Measurements from ENCODE around the gene ZNF365. TPM values are rescaled to one million over a fixed set of nuclear protein-coding genes. Genes with fewer than 3 reads are reported as not detected.

Gene ZNF365
- total and polyA plus RNA-seq, 7 experiments from 2014 or later = 0.08 to 2.9 (median 0.28) TPM; not detected in 3

GRCh38 chr10:62333988-62334682, 40.0 kb upstream of the ZNF365 start:
- Mint-ChIP-seq H3K4me3 (no peak overlapping the region), H3K27me3 (peaks cover 0 to 17% (median 12%) of the 10 kb centered on the region in 5 donors), H3K36me3 (peaks cover 0 to 5% (median 2%) of the 10 kb centered on the region in 5 donors), H3K27ac (no peak overlapping the region), H3K9me3 (peaks cover 3 to 17% (median 12%) of the 10 kb centered on the region in 11 donors), H3K4me1 (no peaks in the 10 kb centered on the region)
- Histone ChIP-seq H3K9me3 (ENCODE audit: control insufficient read depth in 2 of 3, low read length in 3 of 3) (no peaks in the 10 kb centered on the region), H3K27me3 (ENCODE audit: control insufficient read depth in 2 of 2, insufficient read depth in 2 of 2, low read length in 2 of 2) (no peaks in the 10 kb centered on the region), H3K4me3 (ENCODE audit: low read length) (no peak overlapping the region), H3K36me3 (ENCODE audit: control insufficient read depth in 2 of 3, insufficient read depth in 3 of 3, low read length in 3 of 3) (no peaks in the 10 kb centered on the region), H3K27ac (ENCODE audit: low read depth, low read length) (no peak overlapping the region), H3K4me1 (ENCODE audit: control insufficient read depth in 2 of 2, insufficient read depth in 2 of 2, low read length in 2 of 2) (no peaks in the 10 kb centered on the region)
- intact Hi-C loops (cut with micrococcal nuclease) = no loop called here
- no peak for DNase-seq
- ChIA-PET POLR2A (no interaction called here), CTCF (interaction anchor here (0.7 kb wide), 1 partner anchor 435 kb away, joined by 3 read pairs; no protein-coding TSS in a partner anchor)
- no peak for ATAC-seq

- H3K4me1 ChIP-seq (ENCODE audit: control insufficient read depth in 2 of 2, insufficient read depth in 2 of 2, low read length in 2 of 2) = no peaks in the 10 kb centered on the region
- no peak overlapping the region for H3K27ac Mint-ChIP-seq
- no peak for ATAC-seq
- H3K27ac ChIP-seq (ENCODE audit: low read depth, low read length) = no peak overlapping the region
- intact Hi-C loops (cut with micrococcal nuclease) = no loop called here
- H3K27me3 Mint-ChIP-seq = peaks cover 0 to 18% (median 9%) of the 10 kb centered on the region in 5 donors
- H3K4me3 ChIP-seq (ENCODE audit: low read length) = no peak overlapping the region
- H3K4me3 Mint-ChIP-seq = no peak overlapping the region
- H3K36me3 Mint-ChIP-seq = peaks cover 0 to 5% (median 2%) of the 10 kb centered on the region in 5 donors
- no peak for DNase-seq
- peaks cover 5 to 29% (median 15%) of the 10 kb centered on the region in 11 donors for H3K9me3 Mint-ChIP-seq
- ChIA-PET POLR2A (no interaction called here), CTCF (no interaction called here)
- no peaks in the 10 kb centered on the region for H3K36me3 ChIP-seq (ENCODE audit: control insufficient read depth in 2 of 3, insufficient read depth in 3 of 3, low read length in 3 of 3)
- H3K4me1 Mint-ChIP-seq = no peaks in the 10 kb centered on the region
- H3K9me3 ChIP-seq (ENCODE audit: control insufficient read depth in 2 of 3, low read length in 3 of 3) = no peaks in the 10 kb centered on the region
- H3K27me3 ChIP-seq (ENCODE audit: control insufficient read depth in 2 of 2, insufficient read depth in 2 of 2, low read length in 2 of 2) = no peaks in the 10 kb centered on the region
Measured at GRCh38 chr10:62335326-62335725, 38.8 kb upstream of the ZNF365 start.

GRCh38 chr10:62336404-62336803, 37.8 kb upstream of the ZNF365 start:
- POLR2A ChIA-PET = interaction anchor here (0.6 kb wide), 1 partner anchor 29 kb away, joined by 3 read pairs; no protein-coding TSS in a partner anchor
- H3K4me1 ChIP-seq (ENCODE audit: control insufficient read depth in 2 of 2, insufficient read depth in 2 of 2, low read length in 2 of 2) = no peaks in the 10 kb centered on the region
- H3K36me3 ChIP-seq (ENCODE audit: control insufficient read depth in 2 of 3, insufficient read depth in 3 of 3, low read length in 3 of 3) = no peaks in the 10 kb centered on the region
- no peak for DNase-seq
- CTCF ChIA-PET = no interaction called here
- Mint-ChIP-seq H3K4me1 (no peaks in the 10 kb centered on the region), H3K27ac (no peak overlapping the region), H3K36me3 (peaks cover 0 to 5% (median 2%) of the 10 kb centered on the region in 5 donors), H3K27me3 (peaks cover 0 to 21% (median 3%) of the 10 kb centered on the region in 5 donors), H3K9me3 (peaks cover 5 to 39% (median 21%) of the 10 kb centered on the region in 11 donors), H3K4me3 (no peak overlapping the region)
- no peak overlapping the region for H3K27ac ChIP-seq (ENCODE audit: low read depth, low read length)
- H3K27me3 ChIP-seq (ENCODE audit: control insufficient read depth in 2 of 2, insufficient read depth in 2 of 2, low read length in 2 of 2) = no peaks in the 10 kb centered on the region
- intact Hi-C loops (cut with micrococcal nuclease) = no loop called here
- ATAC-seq = no peak
- H3K9me3 ChIP-seq (ENCODE audit: control insufficient read depth in 2 of 3, low read length in 3 of 3) = no peaks in the 10 kb centered on the region
- no peak overlapping the region for H3K4me3 ChIP-seq (ENCODE audit: low read length)

GRCh38 chr10:62341419-62341818, 32.8 kb upstream of the ZNF365 start:
- H3K4me3 Mint-ChIP-seq = no peak overlapping the region
- H3K4me1 Mint-ChIP-seq = no peaks in the 10 kb centered on the region
- Histone ChIP-seq H3K27me3 (ENCODE audit: control insufficient read depth in 2 of 2, insufficient read depth in 2 of 2, low read length in 2 of 2) (no peaks in the 10 kb centered on the region), H3K27ac (ENCODE audit: low read depth, low read length) (no peak overlapping the region), H3K36me3 (ENCODE audit: control insufficient read depth in 2 of 3, insufficient read depth in 3 of 3, low read length in 3 of 3) (no peaks in the 10 kb centered on the region), H3K4me3 (ENCODE audit: low read length) (no peak overlapping the region), H3K4me1 (ENCODE audit: control insufficient read depth in 2 of 2, insufficient read depth in 2 of 2, low read length in 2 of 2) (no peaks in the 10 kb centered on the region), H3K9me3 (ENCODE audit: control insufficient read depth in 2 of 3, low read length in 3 of 3) (peaks cover 0 to 17% (median 0%) of the 10 kb centered on the region in 3 experiments)
- peaks cover 0 to 24% (median 11%) of the 10 kb centered on the region in 5 donors for H3K27me3 Mint-ChIP-seq
- no peak for DNase-seq
- peaks cover 0 to 23% (median 9%) of the 10 kb centered on the region in 5 donors for H3K36me3 Mint-ChIP-seq
- H3K9me3 Mint-ChIP-seq = peaks cover 12 to 69% (median 32%) of the 10 kb centered on the region in 11 donors
- intact Hi-C loops (cut with micrococcal nuclease) = no loop called here
- ChIA-PET POLR2A (no interaction called here), CTCF (no interaction called here)
- no peak overlapping the region for H3K27ac Mint-ChIP-seq
- ATAC-seq = no peak

GRCh38 chr10:62343000-62343399, 31.2 kb upstream of the ZNF365 start:
- no peaks in the 10 kb centered on the region for H3K27me3 ChIP-seq (ENCODE audit: control insufficient read depth in 2 of 2, insufficient read depth in 2 of 2, low read length in 2 of 2)
- Mint-ChIP-seq H3K27me3 (peaks cover 0 to 23% (median 16%) of the 10 kb centered on the region in 5 donors), H3K4me1 (no peaks in the 10 kb centered on the region), H3K27ac (no peak overlapping the region), H3K36me3 (peaks cover 0 to 24% (median 9%) of the 10 kb centered on the region in 5 donors), H3K9me3 (peaks cover 12 to 84% (median 35%) of the 10 kb centered on the region in 11 donors), H3K4me3 (no peak overlapping the region)
- no peak for DNase-seq
- no peak overlapping the region for H3K27ac ChIP-seq (ENCODE audit: low read depth, low read length)
- H3K9me3 ChIP-seq (ENCODE audit: control insufficient read depth in 2 of 3, low read length in 3 of 3) = peaks cover 0 to 27% (median 0%) of the 10 kb centered on the region in 3 experiments
- H3K36me3 ChIP-seq (ENCODE audit: control insufficient read depth in 2 of 3, insufficient read depth in 3 of 3, low read length in 3 of 3) = no peaks in the 10 kb centered on the region
- CTCF ChIA-PET = no interaction called here
- ATAC-seq = no peak
- no peak overlapping the region for H3K4me3 ChIP-seq (ENCODE audit: low read length)
- no peaks in the 10 kb centered on the region for H3K4me1 ChIP-seq (ENCODE audit: control insufficient read depth in 2 of 2, insufficient read depth in 2 of 2, low read length in 2 of 2)
- intact Hi-C loops (cut with micrococcal nuclease) = no loop called here
- POLR2A ChIA-PET = no interaction called here

GRCh38 chr10:62348029-62348428, 26.1 kb upstream of the ZNF365 start:
- CTCF ChIA-PET = no interaction called here
- Histone ChIP-seq H3K27ac (ENCODE audit: low read depth, low read length) (no peak overlapping the region), H3K4me3 (ENCODE audit: low read length) (no peak overlapping the region), H3K9me3 (ENCODE audit: control insufficient read depth in 2 of 3, low read length in 3 of 3) (peaks cover 0 to 30% (median 0%) of the 10 kb centered on the region in 3 experiments), H3K4me1 (ENCODE audit: control insufficient read depth in 2 of 2, insufficient read depth in 2 of 2, low read length in 2 of 2) (no peaks in the 10 kb centered on the region), H3K27me3 (ENCODE audit: control insufficient read depth in 2 of 2, insufficient read depth in 2 of 2, low read length in 2 of 2) (no peaks in the 10 kb centered on the region), H3K36me3 (ENCODE audit: control insufficient read depth in 2 of 3, insufficient read depth in 3 of 3, low read length in 3 of 3) (no peaks in the 10 kb centered on the region)
- POLR2A ChIA-PET = no interaction called here
- Mint-ChIP-seq H3K27ac (no peak overlapping the region), H3K4me3 (no peak overlapping the region), H3K4me1 (no peaks in the 10 kb centered on the region), H3K9me3 (peaks cover 10 to 90% (median 45%) of the 10 kb centered on the region in 11 donors), H3K27me3 (peaks cover 0 to 32% (median 16%) of the 10 kb centered on the region in 5 donors), H3K36me3 (peaks cover 2 to 33% (median 15%) of the 10 kb centered on the region in 5 donors)
- intact Hi-C loops (cut with micrococcal nuclease) = no loop called here
- DNase-seq = no peak
- ATAC-seq = no peak

All from naive thymus-derived CD4-positive, alpha-beta T cell (primary cell).